C4-2B (cell line): ENCODE results near the gene NCKIPSD.

Experiments
- CTCF ChIP-seq: fragments of 450-650 bp; conservative IDR thresholded peaks from 2 replicates; pipeline ENCODE4 v1.5.1; 2017; ENCODE audit warnings: mild to moderate bottlenecking
- ZFX ChIP-seq: fragments of 450-650 bp; IDR thresholded peaks from 2 replicates; pipeline ENCODE4 v1.6.1; 2017

- no peak for TF ChIP-seq CTCF
- TF ChIP-seq ZFX = no peak
Measured at GRCh38 chr3:48650723-48651122, 35.0 kb downstream of the NCKIPSD start.
